ENCODE measurements around the gene SH3BGRL3. TPM values are rescaled to one million over a fixed set of nuclear protein-coding genes. Genes with fewer than 3 reads are reported as not detected.
A peak's percentile ranks its signal among the peaks of the same experiment; 100 is the strongest.

The SH3BGRL3 gene
- total and polyA plus RNA-seq, 7 donors, result 32.9 to 575 (median 41.5) TPM

DNA sequence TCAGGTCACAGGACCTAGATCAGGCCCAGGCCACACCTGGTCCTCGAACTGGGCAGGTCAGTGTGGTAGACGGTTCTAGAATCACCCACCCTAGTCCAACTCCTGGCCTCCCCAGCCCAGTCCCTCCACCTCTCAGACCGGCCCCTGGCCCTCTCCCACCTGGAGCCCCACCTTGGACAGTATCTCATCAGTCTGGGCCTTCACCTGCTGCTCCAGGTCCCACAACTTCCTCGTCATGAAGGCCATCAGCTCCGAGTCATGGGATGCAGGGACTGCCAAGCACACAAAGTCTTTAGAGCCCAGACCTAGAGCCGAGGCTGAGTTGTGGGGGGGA lies 17.9 kb downstream of the SH3BGRL3 start:
- Histone ChIP-seq H3K9me3 (no peaks in the 10 kb centered on the region), H3K4me3 (no peak overlapping the region), H3K27ac (no peak overlapping the region), H3K4me1 (no peaks in the 10 kb centered on the region), H3K36me3 (no peaks in the 10 kb centered on the region), H3K27me3 (no peaks in the 10 kb centered on the region)
- DNase-seq, result no peak
- 75% methylated on average over 6 of the region's 6 CpGs for WGBS, 2 donors
- intact Hi-C loops (cut with DNase I), result no loop called here
- TF ChIP-seq POLR2AphosphoS5 (IDR thresholded peaks at IDR 0.05) (no peak), POLR2A (IDR thresholded peaks at IDR 0.05) (no peak), EP300 (IDR thresholded peaks at IDR 0.05) (no peak)
- TF ChIP-seq, protein P1, sequence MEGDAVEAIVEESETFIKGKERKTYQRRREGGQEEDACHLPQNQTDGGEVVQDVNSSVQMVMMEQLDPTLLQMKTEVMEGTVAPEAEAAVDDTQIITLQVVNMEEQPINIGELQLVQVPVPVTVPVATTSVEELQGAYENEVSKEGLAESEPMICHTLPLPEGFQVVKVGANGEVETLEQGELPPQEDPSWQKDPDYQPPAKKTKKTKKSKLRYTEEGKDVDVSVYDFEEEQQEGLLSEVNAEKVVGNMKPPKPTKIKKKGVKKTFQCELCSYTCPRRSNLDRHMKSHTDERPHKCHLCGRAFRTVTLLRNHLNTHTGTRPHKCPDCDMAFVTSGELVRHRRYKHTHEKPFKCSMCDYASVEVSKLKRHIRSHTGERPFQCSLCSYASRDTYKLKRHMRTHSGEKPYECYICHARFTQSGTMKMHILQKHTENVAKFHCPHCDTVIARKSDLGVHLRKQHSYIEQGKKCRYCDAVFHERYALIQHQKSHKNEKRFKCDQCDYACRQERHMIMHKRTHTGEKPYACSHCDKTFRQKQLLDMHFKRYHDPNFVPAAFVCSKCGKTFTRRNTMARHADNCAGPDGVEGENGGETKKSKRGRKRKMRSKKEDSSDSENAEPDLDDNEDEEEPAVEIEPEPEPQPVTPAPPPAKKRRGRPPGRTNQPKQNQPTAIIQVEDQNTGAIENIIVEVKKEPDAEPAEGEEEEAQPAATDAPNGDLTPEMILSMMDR (IDR thresholded peaks at IDR 0.05), result no peak

DNA sequence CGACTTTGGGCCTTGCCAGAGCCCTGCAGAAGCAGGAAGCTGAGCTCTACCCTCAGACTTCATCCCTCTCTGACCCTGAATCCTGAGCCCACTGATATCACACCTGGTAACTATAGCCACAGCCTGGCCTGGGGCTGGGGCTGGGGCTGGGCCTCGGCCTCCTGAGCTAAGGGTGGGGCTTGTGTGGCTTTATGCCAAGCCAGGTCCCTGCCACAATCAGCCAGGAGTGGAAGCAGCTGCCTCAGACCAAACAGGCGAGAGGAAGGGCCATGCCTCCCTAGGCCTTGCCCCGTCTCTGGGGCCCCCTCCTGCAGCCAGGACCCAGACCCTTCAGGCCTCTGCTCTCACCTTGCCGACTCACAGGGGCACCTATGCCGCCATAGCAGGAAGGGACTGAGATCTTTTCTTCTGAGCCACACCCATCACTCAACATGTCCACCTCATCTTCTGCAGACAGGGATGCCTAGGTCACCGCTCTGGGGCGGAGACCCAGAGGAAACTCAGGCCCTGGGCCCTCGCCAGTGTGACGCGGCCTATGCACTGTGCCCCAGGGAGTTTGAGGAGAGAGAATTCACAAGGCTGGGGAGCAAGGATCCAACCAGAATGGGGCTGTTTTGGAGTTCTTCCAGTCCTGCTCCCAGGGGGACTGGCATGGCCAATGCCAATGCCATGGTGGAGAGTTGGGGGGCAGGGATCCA lies 20.8 kb downstream of the SH3BGRL3 start:
- WGBS, 2 donors, result 82 to 90% methylated on average over 11 of the region's 11 CpGs
- TF ChIP-seq POLR2AphosphoS5 (IDR thresholded peaks at IDR 0.05) (no peak), POLR2A (IDR thresholded peaks at IDR 0.05) (no peak), EP300 (IDR thresholded peaks at IDR 0.05) (no peak)
- TF ChIP-seq, protein P1 (IDR thresholded peaks at IDR 0.05), result no peak
- intact Hi-C loops (cut with DNase I), result no loop called here

DNA sequence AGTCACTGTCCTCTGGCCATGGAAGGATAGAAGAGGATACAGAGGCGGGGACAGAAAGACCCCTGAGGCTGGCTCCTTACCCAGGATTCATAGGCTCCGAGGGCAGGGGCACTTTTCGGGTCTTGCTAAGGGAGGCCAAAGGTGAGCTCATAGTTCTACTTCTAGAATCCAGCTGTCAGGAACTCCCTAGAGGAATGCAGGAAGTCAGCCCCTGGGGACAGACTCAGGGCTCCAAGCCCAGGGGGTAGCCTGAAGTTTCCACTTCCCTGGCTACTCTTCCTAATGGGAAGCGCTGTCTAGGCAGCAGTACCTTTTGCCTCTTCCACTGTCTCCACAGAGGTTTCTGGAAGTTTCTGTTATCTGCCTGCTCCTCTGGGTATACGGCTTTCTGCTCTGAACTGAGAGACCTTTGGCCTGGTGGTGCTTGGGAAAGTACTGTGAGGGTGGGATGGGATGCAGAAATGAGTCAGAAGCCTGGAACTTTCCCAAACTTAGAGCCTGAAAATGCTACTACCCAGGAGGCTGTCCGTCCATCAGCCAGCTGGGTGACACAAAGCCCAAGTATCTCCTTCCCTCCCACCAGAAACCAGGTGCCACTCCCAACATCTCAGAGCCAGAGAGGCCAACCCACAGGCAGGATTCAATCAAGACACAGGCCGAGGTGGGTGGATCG lies 23.0 kb downstream of the SH3BGRL3 start:
- TF ChIP-seq, protein P1 (IDR thresholded peaks at IDR 0.05), result no peak
- TF ChIP-seq EP300 (IDR thresholded peaks at IDR 0.05), result no peak
- TF ChIP-seq POLR2AphosphoS5 (IDR thresholded peaks at IDR 0.05), result no peak
- no peak for TF ChIP-seq POLR2A (IDR thresholded peaks at IDR 0.05)
- WGBS, 2 donors, result 77 to 80% methylated on average over 8 of the region's 8 CpGs
- no peaks in the 10 kb centered on the region for H3K9me3 ChIP-seq

More for the DNA sequence above, 20.8 kb downstream of the SH3BGRL3 start:
- DNase-seq, result no peak
- no peaks in the 10 kb centered on the region for H3K9me3 ChIP-seq
- H3K27me3 ChIP-seq, result no peaks in the 10 kb centered on the region
- H3K4me3 ChIP-seq, result no peak overlapping the region
- peaks cover 0 to 6% (median 3%) of the 10 kb centered on the region in 4 donors for H3K4me1 ChIP-seq
- no peak overlapping the region for H3K27ac ChIP-seq
- no peaks in the 10 kb centered on the region for H3K36me3 ChIP-seq

DNA sequence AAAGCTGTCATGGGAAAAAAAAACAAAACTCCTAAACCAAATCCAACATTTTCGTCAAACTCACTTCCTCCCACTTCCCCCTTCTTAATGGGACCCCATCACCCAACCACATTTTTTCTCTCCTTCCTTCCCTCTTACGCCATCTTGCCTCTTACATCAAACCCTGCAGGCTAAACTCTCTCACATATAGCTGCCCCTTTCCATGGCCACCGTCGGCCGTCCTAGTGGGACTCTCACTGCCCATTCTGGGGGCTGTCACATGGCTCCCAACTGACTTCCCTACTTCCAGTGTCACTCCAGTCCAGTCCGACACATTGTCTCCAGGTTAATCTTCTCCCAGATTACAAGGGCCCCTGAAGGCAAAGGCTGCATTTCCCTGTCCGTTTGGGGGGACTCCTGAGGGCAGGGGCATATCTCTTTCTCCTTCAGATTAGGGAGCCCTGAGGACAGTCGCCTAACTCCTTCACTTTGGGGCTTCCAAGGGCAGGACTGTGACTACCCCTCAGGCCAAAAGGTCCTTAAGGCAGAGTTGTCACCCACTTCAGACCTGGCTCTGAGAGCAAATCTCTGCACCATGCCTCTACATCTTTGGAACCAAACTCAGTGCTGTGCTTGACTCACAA lies 25.9 kb downstream of the SH3BGRL3 start:
- no peaks in the 10 kb centered on the region for H3K27me3 ChIP-seq
- intact Hi-C loops (cut with DNase I), result no loop called here
- no peaks in the 10 kb centered on the region for H3K9me3 ChIP-seq
- peak overlapping the region; percentile 51 to 76 (median 66) for H3K27ac ChIP-seq
- TF ChIP-seq POLR2AphosphoS5 (IDR thresholded peaks at IDR 0.05) (no peak), POLR2A (IDR thresholded peaks at IDR 0.05) (no peak), EP300 (IDR thresholded peaks at IDR 0.05) (no peak)
- TF ChIP-seq, protein P1 (IDR thresholded peaks at IDR 0.05), result no peak
- no peak for DNase-seq
- H3K36me3 ChIP-seq, result no peaks in the 10 kb centered on the region
- peak overlapping the region; percentile 46 to 71 (median 58) for H3K4me3 ChIP-seq
- WGBS, 2 donors, result 17 to 20% methylated on average over 8 of the region's 8 CpGs
- peaks cover 0 to 17% (median 11%) of the 10 kb centered on the region in 4 donors for H3K4me1 ChIP-seq

More for the DNA sequence above, 23.0 kb downstream of the SH3BGRL3 start:
- no peak overlapping the region for H3K4me3 ChIP-seq
- intact Hi-C loops (cut with DNase I), result no loop called here
- no peak for DNase-seq
- H3K27me3 ChIP-seq, result no peaks in the 10 kb centered on the region
- H3K4me1 ChIP-seq, result peaks cover 0 to 17% (median 11%) of the 10 kb centered on the region in 4 donors
- H3K36me3 ChIP-seq, result no peaks in the 10 kb centered on the region
- no peak overlapping the region for H3K27ac ChIP-seq
